ENCODE data around the gene IDI1.

Gene IDI1

GRCh38 chr10:992467-992866 is 56.5 kb downstream of the IDI1 start:
- DNase-seq, result no peak

- DNase-seq, result no peak
Observed at GRCh38 chr10:990808-991207, 58.1 kb downstream of the IDI1 start.
